PFSK-1 (cell line): ENCODE data around the gene RYR2.

Experiments
- FOXP2 ChIP-seq: optimal IDR thresholded peaks from 2 replicates; pipeline ENCODE3; 2011; ENCODE audit warnings: borderline replicate concordance, control low read depth, inconsistent platforms; ENCODE audit not compliant: insufficient read depth; ENCODE audit errors: extremely low read length, extremely low read depth
- POLR2AphosphoS5 ChIP-seq: IDR thresholded peaks from 2 replicates; pipeline ENCODE4 v1.6.1; 2012; ENCODE audit warnings: low read depth, mild to moderate bottlenecking, control low read depth, low read length, moderate library complexity
- REST ChIP-seq, 2 experiments: IDR thresholded peaks; 2 replicates each; pipeline versions ENCODE4 v1.6.1 to v1.8.0; 2011 to 2012; ENCODE audit warnings: low read depth in 2 of 2, low read length in 2 of 2, control low read depth in 1 of 2, inconsistent platforms in 1 of 2, mild to moderate bottlenecking in 1 of 2, moderate library complexity in 1 of 2; ENCODE audit not compliant: insufficient read depth in 1 of 2
- SIN3A ChIP-seq: IDR thresholded peaks from 2 replicates; pipeline ENCODE4 v1.6.1; 2012; ENCODE audit warnings: mild to moderate bottlenecking, low read length, moderate library complexity, borderline replicate concordance; ENCODE audit not compliant: insufficient read depth
- TAF1 ChIP-seq: IDR thresholded peaks from 2 replicates; pipeline ENCODE4 v1.6.1; 2012; ENCODE audit warnings: low read length, control low read depth, borderline replicate concordance; ENCODE audit not compliant: insufficient read depth

RYR2 gene

GRCh38 chr1:237398751-237399150 is 356.8 kb downstream of the RYR2 start:
- TF ChIP-seq TAF1 (no peak), REST (IDR thresholded peaks at IDR 0.05; ENCODE audit: insufficient read depth in 1 of 2, low read depth in 2 of 2, low read length in 2 of 2) (no peak), SIN3A (no peak), POLR2AphosphoS5 (no peak), FOXP2 (no peak)

GRCh38 chr1:237405912-237406311 is 363.9 kb downstream of the RYR2 start:
- no peak for TF ChIP-seq POLR2AphosphoS5
- no peak for TF ChIP-seq FOXP2
- no peak for TF ChIP-seq TAF1
- TF ChIP-seq SIN3A = no peak
- no peak for TF ChIP-seq REST (IDR thresholded peaks at IDR 0.05; ENCODE audit: insufficient read depth in 1 of 2, low read depth in 2 of 2, low read length in 2 of 2)

- no peak for TF ChIP-seq POLR2AphosphoS5
- no peak for TF ChIP-seq SIN3A
- TF ChIP-seq TAF1 = no peak
- TF ChIP-seq REST (IDR thresholded peaks at IDR 0.05; ENCODE audit: insufficient read depth in 1 of 2, low read depth in 2 of 2, low read length in 2 of 2) = no peak
- no peak for TF ChIP-seq FOXP2
Measured at GRCh38 chr1:237411621-237412020, 369.6 kb downstream of the RYR2 start.

- TF ChIP-seq SIN3A (no peak), REST (IDR thresholded peaks at IDR 0.05; ENCODE audit: insufficient read depth in 1 of 2, low read depth in 2 of 2, low read length in 2 of 2) (no peak), POLR2AphosphoS5 (no peak), FOXP2 (no peak), TAF1 (no peak)
Measured at GRCh38 chr1:237416924-237417655, 375.1 kb downstream of the RYR2 start.
